Activated B cell treated with CpG ODN at 0.5 μM for 24 hours (primary cell): Measurements from ENCODE around the gene CXCR6. TPM values are rescaled to one million over a fixed set of nuclear protein-coding genes. Genes with fewer than 3 reads are reported as not detected.

Experiments used
- ATAC-seq: fragments of 200-7000 bp; cut with Tn5 transposase; one replicate; pipeline ENCODE4 v1.10.0; 2021; ENCODE audit warnings: low read depth, mild to moderate bottlenecking, moderate library complexity
- CTCF ChIA-PET: fragments of 350-600 bp; sonication (Branson Sonifier 250); formaldehyde crosslinking; loops from one replicate; lab custom pipeline; 2021; ENCODE audit warnings: antibody characterized with exemption; lab: Charles Lee
- POLR2A ChIA-PET: fragments of 350-600 bp; sonication (Branson Sonifier 250); formaldehyde crosslinking; loops from one replicate; lab custom pipeline; 2021; ENCODE audit warnings: antibody characterized with exemption; lab: Charles Lee
- DNase-seq: peaks from one replicate; pipeline ENCODE4 v3.0.0; 2022
- H3K27ac Mint-ChIP-seq: one replicate; pipeline ENCODE4 v1.8.0; 2020; ENCODE audit warnings: mixed read lengths
- H3K27me3 Mint-ChIP-seq: one replicate; pipeline ENCODE4 v1.8.0; 2021; ENCODE audit warnings: mixed read lengths
- H3K36me3 Mint-ChIP-seq: one replicate; pipeline ENCODE4 v1.8.0; 2021; ENCODE audit warnings: low read depth, mixed read lengths
- H3K4me1 Mint-ChIP-seq: one replicate; pipeline ENCODE4 v1.8.0; 2021; ENCODE audit warnings: mixed read lengths
- H3K4me3 Mint-ChIP-seq: one replicate; pipeline ENCODE4 v1.8.0; 2020; ENCODE audit warnings: mild to moderate bottlenecking, mixed read lengths
- H3K9me3 Mint-ChIP-seq: one replicate; pipeline ENCODE4 v1.8.0; 2020; ENCODE audit warnings: mixed read lengths
- CTCF ChIP-seq: fragments of 200-600 bp; IDR thresholded peaks from one replicate; pipeline ENCODE4 v1.8.0; 2022; ENCODE audit warnings: antibody characterized with exemption, mild to moderate bottlenecking
- intact Hi-C: fragments of 100-400 bp; cut with micrococcal nuclease; formaldehyde crosslinking; loops from one replicate; pipeline ENCODE4 v1.15.1; 2024
- total RNA-seq: library from RNA; stranded (reverse); gene quantifications from 2 replicates; pipeline ENCODE4 v1.2.3, GENCODE V29; 2022

Gene CXCR6
- total RNA-seq, 1 donor from 2014 or later, result not detected

GRCh38 chr3:45905755-45906154 is 37.5 kb upstream of the CXCR6 start:
- CTCF ChIA-PET, result interaction anchor here (2.8 kb wide), 1 partner anchor 24 kb away, joined by 7 read pairs; no protein-coding TSS in a partner anchor

GRCh38 chr3:45906681-45907407 is 36.4 kb upstream of the CXCR6 start:
- ATAC-seq (no peak), DNase-seq (no peak)
- intact Hi-C loops, result loop anchor here (5.0 kb wide), 2 partner anchors 35 to 65 kb away; partner anchors contain the start of gene LZTFL1
- H3K4me1 Mint-ChIP-seq, result peaks cover 48% of the 10 kb centered on the region
- no peak overlapping the region for H3K27ac Mint-ChIP-seq
- H3K27me3 Mint-ChIP-seq, result no peaks in the 10 kb centered on the region
- no peak overlapping the region for H3K4me3 Mint-ChIP-seq
- H3K9me3 Mint-ChIP-seq, result no peaks in the 10 kb centered on the region
- TF ChIP-seq CTCF, result no peak
- no peaks in the 10 kb centered on the region for H3K36me3 Mint-ChIP-seq
- POLR2A ChIA-PET, result no interaction called here
- CTCF ChIA-PET, result no interaction called here

More at GRCh38 chr3:45905755-45906154, 37.5 kb upstream of the CXCR6 start:
- DNase-seq (no peak), ATAC-seq (no peak)
- H3K4me1 Mint-ChIP-seq, result peaks cover 48% of the 10 kb centered on the region
- H3K27me3 Mint-ChIP-seq, result no peaks in the 10 kb centered on the region
- H3K9me3 Mint-ChIP-seq, result no peaks in the 10 kb centered on the region
- no peaks in the 10 kb centered on the region for H3K36me3 Mint-ChIP-seq
- POLR2A ChIA-PET, result interaction anchor here (1.8 kb wide), 1 partner anchor 64 kb away, joined by 8 read pairs; the partner anchor contains the start of gene LZTFL1
- TF ChIP-seq CTCF, result no peak
- H3K27ac Mint-ChIP-seq, result no peak overlapping the region
- intact Hi-C loops, result loop anchor here (2.0 to 5.0 kb wide), 3 partner anchors 33 to 63 kb away; partner anchors contain the start of gene LZTFL1
- H3K4me3 Mint-ChIP-seq, result no peak overlapping the region

- TF ChIP-seq CTCF, result no peak
- POLR2A ChIA-PET, result no interaction called here
- no peak for ATAC-seq
- no peaks in the 10 kb centered on the region for H3K36me3 Mint-ChIP-seq
- H3K4me3 Mint-ChIP-seq, result no peak overlapping the region
- no peaks in the 10 kb centered on the region for H3K9me3 Mint-ChIP-seq
- CTCF ChIA-PET, result no interaction called here
- no peaks in the 10 kb centered on the region for H3K27me3 Mint-ChIP-seq
- DNase-seq, result no peak
- intact Hi-C loops, result loop anchor here (5.0 kb wide), 2 partner anchors 36 to 66 kb away; partner anchors contain the start of gene LZTFL1
- H3K27ac Mint-ChIP-seq, result no peak overlapping the region
- peaks cover 48% of the 10 kb centered on the region for H3K4me1 Mint-ChIP-seq
Measured at GRCh38 chr3:45907769-45908705, 35.2 kb upstream of the CXCR6 start.

GRCh38 chr3:45908761-45909160 is 34.5 kb upstream of the CXCR6 start:
- no peak for TF ChIP-seq CTCF
- intact Hi-C loops, result loop anchor here (5.0 kb wide), 2 partner anchors 36 to 66 kb away; partner anchors contain the start of gene LZTFL1
- ATAC-seq, result no peak
- peaks cover 44% of the 10 kb centered on the region for H3K4me1 Mint-ChIP-seq
- no peak for DNase-seq
- no peaks in the 10 kb centered on the region for H3K9me3 Mint-ChIP-seq
- POLR2A ChIA-PET, result no interaction called here
- H3K27ac Mint-ChIP-seq, result no peak overlapping the region
- CTCF ChIA-PET, result no interaction called here
- no peak overlapping the region for H3K4me3 Mint-ChIP-seq
- no peaks in the 10 kb centered on the region for H3K27me3 Mint-ChIP-seq
- no peaks in the 10 kb centered on the region for H3K36me3 Mint-ChIP-seq
